H9 (cell line): ENCODE measurements around the gene PLEKHM3. TPM values are rescaled to one million over a fixed set of nuclear protein-coding genes. Genes with fewer than 3 reads are reported as not detected.

ENCODE experiments used
- DNase-seq: peaks from one replicate; pipeline ENCODE4 v3.0.0-alpha.2; 2017
- H2AFZ ChIP-seq: one replicate; pipeline ENCODE4 v1.6.1; 2013; ENCODE audit warnings: mild to moderate bottlenecking, low read length, control low read depth, moderate library complexity
- H2AK5ac ChIP-seq: 2 replicates; pipeline ENCODE4 v1.6.1; 2013; ENCODE audit warnings: low read length, control low read depth, mixed read lengths; ENCODE audit not compliant: insufficient read length
- H2BK120ac ChIP-seq: one replicate; pipeline ENCODE4 v1.6.1; 2013; ENCODE audit warnings: low read depth, mild to moderate bottlenecking, low read length, control low read depth, inconsistent platforms; ENCODE audit not compliant: poor library complexity, severe bottlenecking
- H2BK12ac ChIP-seq: 2 replicates; pipeline ENCODE4 v1.6.1; 2013; ENCODE audit warnings: low read length, control low read depth, mixed read lengths, low read depth; ENCODE audit not compliant: insufficient read length
- H2BK15ac ChIP-seq: 2 replicates; pipeline ENCODE4 v1.6.1; 2013; ENCODE audit warnings: low read depth, low read length, control low read depth
- H2BK20ac ChIP-seq: one replicate; pipeline ENCODE4 v1.6.1; 2013; ENCODE audit warnings: low read depth, mild to moderate bottlenecking, low read length, control low read depth, inconsistent platforms; ENCODE audit not compliant: poor library complexity, severe bottlenecking
- H2BK5ac ChIP-seq: 2 replicates; pipeline ENCODE4 v1.6.1; 2013; ENCODE audit warnings: low read length, control low read depth, mixed read lengths; ENCODE audit not compliant: insufficient read length
- H3K14ac ChIP-seq: 2 replicates; pipeline ENCODE4 v1.6.1; 2013; ENCODE audit warnings: low read length, control low read depth; ENCODE audit not compliant: insufficient read depth
- H3K18ac ChIP-seq: 2 replicates; pipeline ENCODE4 v1.6.1; 2013; ENCODE audit warnings: low read depth, mild to moderate bottlenecking, mixed read lengths, low read length, control low read depth; ENCODE audit not compliant: insufficient read length
- H3K23ac ChIP-seq: 2 replicates; pipeline ENCODE4 v1.6.1; 2013; ENCODE audit warnings: low read length, control low read depth, mixed read lengths, low read depth; ENCODE audit not compliant: insufficient read length
- H3K23me2 ChIP-seq: 2 replicates; pipeline ENCODE4 v1.6.1; 2013; ENCODE audit warnings: low read depth, mild to moderate bottlenecking, mixed read lengths, low read length, control low read depth; ENCODE audit not compliant: insufficient read length, poor library complexity, severe bottlenecking
- H3K27ac ChIP-seq: 2 replicates; pipeline ENCODE4 v1.5.1; 2013; ENCODE audit warnings: low read length, control low read depth, mixed read lengths, low read depth; ENCODE audit not compliant: insufficient read length
- H3K27me3 ChIP-seq: 2 replicates; pipeline ENCODE4 v1.6.1; 2013; ENCODE audit warnings: low read length, control low read depth, inconsistent platforms; ENCODE audit not compliant: insufficient read depth
- H3K4ac ChIP-seq: 2 replicates; pipeline ENCODE4 v1.6.1; 2013; ENCODE audit warnings: low read depth, mild to moderate bottlenecking, control low read depth, inconsistent platforms, low read length, moderate library complexity
- H3K4me1 ChIP-seq: 2 replicates; pipeline ENCODE4 v1.6.1; 2013; ENCODE audit warnings: low read length, control low read depth, inconsistent platforms; ENCODE audit not compliant: insufficient read depth
- H3K4me2 ChIP-seq: 2 replicates; pipeline ENCODE4 v1.6.1; 2013; ENCODE audit warnings: low read length, control low read depth, mixed read lengths; ENCODE audit not compliant: insufficient read length, insufficient read depth
- H3K56ac ChIP-seq: 2 replicates; pipeline ENCODE4 v1.6.1; 2013; ENCODE audit warnings: low read depth, mild to moderate bottlenecking, mixed read lengths, low read length, control low read depth; ENCODE audit not compliant: insufficient read length
- H3K79me1 ChIP-seq: 2 replicates; pipeline ENCODE4 v1.6.1; 2013; ENCODE audit warnings: low read depth, mild to moderate bottlenecking, moderate library complexity, low read length, control low read depth, inconsistent platforms; ENCODE audit not compliant: insufficient read depth, poor library complexity, severe bottlenecking
- H3K79me2 ChIP-seq: 2 replicates; pipeline ENCODE4 v1.6.1; 2013; ENCODE audit warnings: low read length, control low read depth, inconsistent platforms; ENCODE audit not compliant: insufficient read depth
- H3K9ac ChIP-seq: 2 replicates; pipeline ENCODE4 v1.6.1; 2013; ENCODE audit warnings: low read length, control low read depth, mixed read lengths; ENCODE audit not compliant: insufficient read length; ENCODE audit errors: extremely low read depth
- H3K9me3 ChIP-seq: one replicate; pipeline ENCODE4 v1.6.1; 2013; ENCODE audit warnings: low read depth, low read length, inconsistent platforms; ENCODE audit not compliant: control insufficient read depth
- H3T11ph ChIP-seq: one replicate; pipeline ENCODE4 v1.6.1; 2013; ENCODE audit warnings: mild to moderate bottlenecking, low read length, control low read depth, inconsistent platforms
- H4K20me1 ChIP-seq: one replicate; pipeline ENCODE4 v1.6.1; 2013; ENCODE audit not compliant: control insufficient read depth, insufficient read length, insufficient read depth
- H4K5ac ChIP-seq: 2 replicates; pipeline ENCODE4 v1.6.1; 2013; ENCODE audit warnings: low read depth, mild to moderate bottlenecking, mixed read lengths, low read length, control low read depth; ENCODE audit not compliant: insufficient read length
- H4K8ac ChIP-seq: replicated peaks from 2 replicates; pipeline ENCODE4 v1.6.1; 2013; ENCODE audit warnings: low read length, control low read depth, mixed read lengths, low read depth; ENCODE audit not compliant: insufficient read length
- H4K91ac ChIP-seq: 2 replicates; pipeline ENCODE4 v1.6.1; 2013; ENCODE audit warnings: low read depth, mild to moderate bottlenecking, moderate library complexity, mixed read lengths, low read length, control low read depth; ENCODE audit not compliant: insufficient read length
- H3K27ac Mint-ChIP-seq, 3 experiments: 2 replicates in 2 of 3; 3 replicates in 1 of 3; pipeline ENCODE4 v1.8.0; 2020 to 2021; ENCODE audit warnings: mixed read lengths in 3 of 3, mild to moderate bottlenecking in 1 of 3, moderate library complexity in 1 of 3
- H3K27me3 Mint-ChIP-seq: 2 replicates; pipeline ENCODE4 v1.8.0; 2021; ENCODE audit warnings: low read depth, mild to moderate bottlenecking, moderate library complexity, mixed read lengths
- H3K36me3 Mint-ChIP-seq, 3 experiments: 2 replicates in 2 of 3; 3 replicates in 1 of 3; pipeline ENCODE4 v1.8.0; 2020 to 2021; ENCODE audit warnings: low read depth in 3 of 3, mixed read lengths in 3 of 3; ENCODE audit not compliant: insufficient read depth in 1 of 3
- H3K4me1 Mint-ChIP-seq, 2 experiments: 2 replicates each; pipeline ENCODE4 v1.8.0; 2020; ENCODE audit warnings: mixed read lengths in 2 of 2
- H3K4me3 Mint-ChIP-seq, 2 experiments: 2 replicates in 1 of 2; 3 replicates in 1 of 2; pipeline ENCODE4 v1.8.0; 2020 to 2021; ENCODE audit warnings: mild to moderate bottlenecking in 2 of 2, mixed read lengths in 2 of 2, moderate library complexity in 1 of 2
- H3K9me3 Mint-ChIP-seq, 2 experiments: 2 replicates in 1 of 2; 3 replicates in 1 of 2; pipeline ENCODE4 v1.8.0; 2020; ENCODE audit warnings: mild to moderate bottlenecking in 2 of 2, mixed read lengths in 2 of 2, moderate library complexity in 1 of 2
- WGBS: extraction: QIAGEN DNeasy Blood & Tissue Kit; methylation state at CpG from one replicate; pipeline ENCODE4 v1.1.7; 2013; ENCODE audit warnings: missing lambda C conversion rate, low lambda C conversion rate, mixed read lengths; ENCODE audit not compliant: insufficient read length; ENCODE audit errors: extremely low coverage; 5-methylcytosine and 5-hydroxymethylcytosine counted together
- total RNA-seq: library from RNA; stranded (reverse); gene quantifications from 2 replicates; pipeline ENCODE4 v1.2.1, GENCODE V29; 2021
- TF ChIP-seq, protein P1 (sequence below): fragments of 200-600 bp; sonication (generic); conservative IDR thresholded peaks from 3 replicates; pipeline ENCODE4 v1.8.0; 2021; ENCODE audit warnings: antibody characterized with exemption, mild to moderate bottlenecking

PLEKHM3 gene
- total RNA-seq, 1 experiment from 2014 or later, result 7.5 TPM

DNA sequence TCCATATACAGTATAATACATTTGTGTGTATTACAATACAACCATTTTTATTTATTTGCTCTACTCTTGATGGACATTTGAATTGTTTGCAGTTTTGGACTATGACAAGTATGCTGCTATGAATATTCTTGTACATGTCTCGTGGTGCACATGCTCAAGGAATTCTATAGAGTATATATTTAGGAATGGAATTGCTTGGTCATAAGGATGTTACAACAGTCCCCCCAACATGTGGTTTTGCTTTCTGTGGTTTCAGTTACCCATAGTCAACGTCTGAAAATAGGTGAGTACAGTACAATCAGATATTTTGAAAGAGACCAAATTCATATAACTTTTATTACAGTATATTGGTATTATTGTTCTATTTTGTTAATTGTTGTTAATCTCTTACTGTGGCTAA is 24.1 kb upstream of the PLEKHM3 start:
- H3K36me3 Mint-ChIP-seq, result no peaks in the 10 kb centered on the region
- WGBS, result no CpG with 5 or more reads among the region's 2 CpGs
- TF ChIP-seq, protein P1, sequence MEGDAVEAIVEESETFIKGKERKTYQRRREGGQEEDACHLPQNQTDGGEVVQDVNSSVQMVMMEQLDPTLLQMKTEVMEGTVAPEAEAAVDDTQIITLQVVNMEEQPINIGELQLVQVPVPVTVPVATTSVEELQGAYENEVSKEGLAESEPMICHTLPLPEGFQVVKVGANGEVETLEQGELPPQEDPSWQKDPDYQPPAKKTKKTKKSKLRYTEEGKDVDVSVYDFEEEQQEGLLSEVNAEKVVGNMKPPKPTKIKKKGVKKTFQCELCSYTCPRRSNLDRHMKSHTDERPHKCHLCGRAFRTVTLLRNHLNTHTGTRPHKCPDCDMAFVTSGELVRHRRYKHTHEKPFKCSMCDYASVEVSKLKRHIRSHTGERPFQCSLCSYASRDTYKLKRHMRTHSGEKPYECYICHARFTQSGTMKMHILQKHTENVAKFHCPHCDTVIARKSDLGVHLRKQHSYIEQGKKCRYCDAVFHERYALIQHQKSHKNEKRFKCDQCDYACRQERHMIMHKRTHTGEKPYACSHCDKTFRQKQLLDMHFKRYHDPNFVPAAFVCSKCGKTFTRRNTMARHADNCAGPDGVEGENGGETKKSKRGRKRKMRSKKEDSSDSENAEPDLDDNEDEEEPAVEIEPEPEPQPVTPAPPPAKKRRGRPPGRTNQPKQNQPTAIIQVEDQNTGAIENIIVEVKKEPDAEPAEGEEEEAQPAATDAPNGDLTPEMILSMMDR, result no peak

More for the DNA sequence above, 24.1 kb upstream of the PLEKHM3 start:
- H3K9me3 Mint-ChIP-seq, result no peaks in the 10 kb centered on the region
- no peaks in the 10 kb centered on the region for H3K27me3 Mint-ChIP-seq
- DNase-seq, result no peak
- Histone ChIP-seq H3K9me3 (no peaks in the 10 kb centered on the region), H3T11ph (no peak overlapping the region), H3K4me1 (no peaks in the 10 kb centered on the region), H2BK15ac (no peak overlapping the region), H4K91ac (no peak overlapping the region), H2AFZ (no peak overlapping the region), H3K79me1 (no peaks in the 10 kb centered on the region), H4K20me1 (no peaks in the 10 kb centered on the region), H2BK12ac (no peak overlapping the region), H4K5ac (no peak overlapping the region), H2BK20ac (no peak overlapping the region), H3K56ac (no peak overlapping the region), H3K14ac (no peak overlapping the region), H3K79me2 (no peaks in the 10 kb centered on the region), H3K23ac (no peak overlapping the region), H3K4me2 (no peak overlapping the region), H2BK5ac (no peak overlapping the region), H3K23me2 (no peaks in the 10 kb centered on the region), H3K27ac (no peak overlapping the region), H3K18ac (no peak overlapping the region), H2AK5ac (no peak overlapping the region), H4K8ac (no peak overlapping the region), H3K27me3 (no peaks in the 10 kb centered on the region), H2BK120ac (no peak overlapping the region), H3K9ac (no peak overlapping the region), H3K4ac (no peak overlapping the region)
- H3K27ac Mint-ChIP-seq, result no peak overlapping the region
- no peak overlapping the region for H3K4me3 Mint-ChIP-seq
- H3K4me1 Mint-ChIP-seq, result peaks cover 6 to 7% of the 10 kb centered on the region in 2 experiments
